Measurements from ENCODE around the gene IL16.
"Not testable (repeated sequence)": the region's sequence is repeated elsewhere in the genome, so short reads cannot be mapped to it uniquely, and the experiment has no call there.

Gene IL16

DNA sequence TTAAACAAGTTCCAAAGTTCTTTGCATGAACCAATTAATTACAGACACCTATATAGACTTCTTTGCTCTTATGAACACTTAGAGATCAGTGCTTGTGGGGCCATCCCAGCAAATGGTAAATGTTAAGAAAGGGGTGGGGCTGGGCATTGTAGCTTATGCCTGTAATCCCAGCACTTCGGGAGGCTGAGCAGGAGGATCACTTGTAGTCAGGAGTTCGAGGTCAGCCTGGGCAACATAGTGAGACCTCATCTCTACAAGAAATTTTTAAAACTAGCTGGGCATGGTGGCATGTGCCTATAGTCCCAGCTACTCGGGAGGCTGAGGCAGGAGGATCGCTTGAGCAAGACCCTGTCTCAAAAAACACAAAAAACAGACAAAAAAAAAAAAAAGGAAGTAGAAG, 146.7 kb downstream of the IL16 start:
- no peak overlapping the region for H3K9ac ChIP-seq (ENCODE audit: low read depth, low read length)
- H3K27me3 ChIP-seq (ENCODE audit: control insufficient read depth, insufficient read depth, low read length) = no peaks in the 10 kb centered on the region
- no peaks in the 10 kb centered on the region for H3K9me3 ChIP-seq (ENCODE audit: control insufficient read depth, insufficient read depth, low read length)
- H3K36me3 ChIP-seq (ENCODE audit: control insufficient read depth, insufficient read depth, low read length) = no peaks in the 10 kb centered on the region
- no peak overlapping the region for H3K4me3 ChIP-seq (ENCODE audit: low read depth, low read length)
- H3K4me1 ChIP-seq (ENCODE audit: control insufficient read depth, insufficient read depth, low read length) = no peaks in the 10 kb centered on the region
- H3K27ac ChIP-seq (ENCODE audit: low read depth, low read length) = no peak overlapping the region

GRCh38 chr15:81346611-81347010, 149.9 kb downstream of the IL16 start:
- Histone ChIP-seq H3K9me3 (ENCODE audit: control insufficient read depth, insufficient read depth, low read length) (no peaks in the 10 kb centered on the region), H3K9ac (ENCODE audit: low read depth, low read length) (no peak overlapping the region), H3K4me1 (ENCODE audit: control insufficient read depth, insufficient read depth, low read length) (no peaks in the 10 kb centered on the region), H3K4me3 (ENCODE audit: low read depth, low read length) (no peak overlapping the region), H3K27me3 (ENCODE audit: control insufficient read depth, insufficient read depth, low read length) (no peaks in the 10 kb centered on the region), H3K36me3 (ENCODE audit: control insufficient read depth, insufficient read depth, low read length) (no peaks in the 10 kb centered on the region), H3K27ac (ENCODE audit: low read depth, low read length) (no peak overlapping the region)

DNA sequence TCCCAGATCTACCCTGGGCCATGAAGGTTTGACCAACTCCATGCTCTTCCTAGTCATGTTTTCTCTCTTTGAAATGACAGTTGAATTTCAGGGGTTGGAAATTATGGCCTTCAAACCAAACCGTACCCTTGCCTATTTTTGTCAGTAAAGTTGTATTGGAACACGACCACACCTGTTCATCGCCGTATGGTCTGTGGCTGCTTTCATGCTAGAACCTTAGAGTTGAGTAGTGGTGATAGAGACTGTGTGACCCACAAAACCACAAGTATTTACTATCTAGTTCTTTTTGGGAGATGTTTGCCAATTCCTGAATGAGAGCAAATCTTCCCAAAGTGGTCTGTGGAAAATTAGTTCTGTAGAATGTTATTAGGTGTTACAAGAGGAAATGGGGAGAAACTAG, 151.2 kb downstream of the IL16 start:
- no peaks in the 10 kb centered on the region for H3K36me3 ChIP-seq (ENCODE audit: control insufficient read depth, insufficient read depth, low read length)
- no peaks in the 10 kb centered on the region for H3K27me3 ChIP-seq (ENCODE audit: control insufficient read depth, insufficient read depth, low read length)
- H3K4me1 ChIP-seq (ENCODE audit: control insufficient read depth, insufficient read depth, low read length) = no peaks in the 10 kb centered on the region
- no peak overlapping the region for H3K4me3 ChIP-seq (ENCODE audit: low read depth, low read length)
- no peak overlapping the region for H3K27ac ChIP-seq (ENCODE audit: low read depth, low read length)
- H3K9me3 ChIP-seq (ENCODE audit: control insufficient read depth, insufficient read depth, low read length) = no peaks in the 10 kb centered on the region
- H3K9ac ChIP-seq (ENCODE audit: low read depth, low read length) = no peak overlapping the region

DNA sequence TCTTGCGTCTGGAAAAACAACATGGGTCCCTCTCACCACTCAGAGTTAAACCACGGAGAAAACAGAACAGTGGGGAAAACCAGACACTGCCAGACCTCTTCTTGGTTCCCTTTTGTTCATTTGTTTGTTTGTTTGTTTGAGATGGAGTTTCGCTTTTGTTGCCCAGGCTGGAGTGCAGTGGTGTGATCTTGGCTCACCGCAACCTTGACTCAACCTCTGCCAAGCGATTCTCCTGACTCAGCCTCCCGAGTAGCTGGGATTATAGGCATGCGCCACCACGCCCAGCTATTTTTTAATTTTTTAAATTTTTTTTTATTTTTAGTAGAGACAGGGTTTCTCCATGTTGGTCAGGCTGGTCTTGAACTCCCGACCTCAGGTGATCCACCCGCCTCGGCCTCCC, 152.0 kb downstream of the IL16 start:
- H3K27ac ChIP-seq (ENCODE audit: low read depth, low read length); H3K4me3 ChIP-seq (ENCODE audit: low read depth, low read length); H3K9ac ChIP-seq (ENCODE audit: low read depth, low read length): not testable (repeated sequence)

GRCh38 chr15:81349271-81349670, 152.6 kb downstream of the IL16 start:
- Histone ChIP-seq H3K4me1 (ENCODE audit: control insufficient read depth, insufficient read depth, low read length) (no peaks in the 10 kb centered on the region), H3K27ac (ENCODE audit: low read depth, low read length) (no peak overlapping the region), H3K36me3 (ENCODE audit: control insufficient read depth, insufficient read depth, low read length) (no peaks in the 10 kb centered on the region), H3K27me3 (ENCODE audit: control insufficient read depth, insufficient read depth, low read length) (no peaks in the 10 kb centered on the region), H3K4me3 (ENCODE audit: low read depth, low read length) (no peak overlapping the region), H3K9ac (ENCODE audit: low read depth, low read length) (no peak overlapping the region), H3K9me3 (ENCODE audit: control insufficient read depth, insufficient read depth, low read length) (no peaks in the 10 kb centered on the region)

More for the DNA sequence above, 152.0 kb downstream of the IL16 start:
- not testable (repeated sequence) for H3K4me1 ChIP-seq (ENCODE audit: control insufficient read depth, insufficient read depth, low read length); H3K36me3 ChIP-seq (ENCODE audit: control insufficient read depth, insufficient read depth, low read length); H3K27me3 ChIP-seq (ENCODE audit: control insufficient read depth, insufficient read depth, low read length); H3K9me3 ChIP-seq (ENCODE audit: control insufficient read depth, insufficient read depth, low read length)

DNA sequence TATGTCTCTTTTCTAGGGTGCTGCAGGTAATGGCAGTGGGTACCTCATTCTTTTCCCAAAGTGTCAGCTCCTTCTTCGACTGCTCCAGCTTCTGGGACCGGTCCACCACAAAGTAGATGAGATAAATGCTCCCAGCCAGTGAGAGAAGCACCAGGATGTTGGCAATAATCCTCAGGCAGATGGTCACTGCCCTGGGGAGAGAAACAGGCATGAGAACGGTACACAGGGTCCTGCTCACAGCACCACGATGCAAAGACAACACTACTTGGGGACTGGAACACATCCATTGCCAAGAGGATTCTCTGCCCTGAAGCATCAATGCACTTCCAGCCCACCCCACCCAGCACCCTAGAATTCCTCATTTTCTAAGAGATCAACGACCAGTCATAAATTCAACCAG, 155.0 kb downstream of the IL16 start:
- Histone ChIP-seq H3K4me3 (ENCODE audit: low read depth, low read length) (no peak overlapping the region), H3K4me1 (ENCODE audit: control insufficient read depth, insufficient read depth, low read length) (peaks cover 6% of the 10 kb centered on the region), H3K9me3 (ENCODE audit: control insufficient read depth, insufficient read depth, low read length) (no peaks in the 10 kb centered on the region), H3K27ac (ENCODE audit: low read depth, low read length) (no peak overlapping the region), H3K36me3 (ENCODE audit: control insufficient read depth, insufficient read depth, low read length) (no peaks in the 10 kb centered on the region), H3K9ac (ENCODE audit: low read depth, low read length) (no peak overlapping the region), H3K27me3 (ENCODE audit: control insufficient read depth, insufficient read depth, low read length) (no peaks in the 10 kb centered on the region)

DNA sequence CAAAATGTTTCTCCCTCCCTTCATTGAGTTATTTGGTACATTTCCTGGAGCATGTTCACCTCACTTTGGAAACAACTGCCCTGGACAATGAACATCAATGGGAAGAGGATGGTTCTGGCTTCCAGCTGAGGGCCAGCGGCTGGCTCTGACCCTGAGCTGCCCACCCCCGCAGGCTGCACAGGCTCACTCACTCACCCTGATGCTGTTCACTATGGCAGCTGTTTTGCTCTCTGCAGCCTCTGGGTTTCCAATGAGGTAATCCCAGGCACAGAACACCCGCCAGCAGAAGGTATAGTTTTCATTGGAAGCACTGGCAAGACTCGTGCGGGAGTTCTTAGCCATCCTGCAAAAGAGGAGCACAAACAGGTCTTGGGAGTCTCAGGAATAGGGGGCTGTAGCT, 159.6 kb downstream of the IL16 start:
- Histone ChIP-seq H3K9me3 (ENCODE audit: control insufficient read depth, insufficient read depth, low read length) (no peaks in the 10 kb centered on the region), H3K27ac (ENCODE audit: low read depth, low read length) (no peak overlapping the region), H3K4me3 (ENCODE audit: low read depth, low read length) (no peak overlapping the region), H3K27me3 (ENCODE audit: control insufficient read depth, insufficient read depth, low read length) (no peaks in the 10 kb centered on the region), H3K4me1 (ENCODE audit: control insufficient read depth, insufficient read depth, low read length) (peaks cover 12% of the 10 kb centered on the region), H3K9ac (ENCODE audit: low read depth, low read length) (no peak overlapping the region), H3K36me3 (ENCODE audit: control insufficient read depth, insufficient read depth, low read length) (no peaks in the 10 kb centered on the region)

DNA sequence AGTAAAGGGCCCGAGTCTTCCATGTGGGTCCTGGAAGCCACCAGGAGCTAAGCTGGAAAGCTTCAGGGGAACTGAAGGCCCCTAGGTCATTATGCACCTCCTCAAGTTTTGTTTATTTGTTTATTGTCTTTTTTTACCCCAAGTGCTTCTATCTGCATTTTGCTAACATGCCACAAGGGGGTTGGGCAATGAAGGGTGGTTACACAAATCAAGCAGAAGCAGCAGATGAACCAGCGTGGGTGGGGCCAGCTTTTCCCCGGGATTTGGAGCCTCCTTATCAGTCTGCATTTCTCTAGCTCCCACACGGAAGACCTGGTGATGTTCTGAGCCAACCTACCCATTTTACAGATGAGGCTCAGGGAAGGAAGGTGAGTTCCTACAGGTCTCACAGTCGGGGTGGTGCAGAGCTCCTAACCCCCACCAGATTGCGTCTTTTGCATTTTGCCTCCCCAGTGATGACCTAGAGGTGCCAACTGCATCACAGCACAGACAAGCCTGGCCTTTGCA, 160.6 kb downstream of the IL16 start:
- peaks cover 12% of the 10 kb centered on the region for H3K4me1 ChIP-seq (ENCODE audit: control insufficient read depth, insufficient read depth, low read length)
- H3K9ac ChIP-seq (ENCODE audit: low read depth, low read length) = no peak overlapping the region
- no peaks in the 10 kb centered on the region for H3K27me3 ChIP-seq (ENCODE audit: control insufficient read depth, insufficient read depth, low read length)
- no peaks in the 10 kb centered on the region for H3K36me3 ChIP-seq (ENCODE audit: control insufficient read depth, insufficient read depth, low read length)
- H3K9me3 ChIP-seq (ENCODE audit: control insufficient read depth, insufficient read depth, low read length) = no peaks in the 10 kb centered on the region
- no peak overlapping the region for H3K27ac ChIP-seq (ENCODE audit: low read depth, low read length)
- no peak overlapping the region for H3K4me3 ChIP-seq (ENCODE audit: low read depth, low read length)

GRCh38 chr15:81358248-81358647, 161.6 kb downstream of the IL16 start:
- Histone ChIP-seq H3K9ac (ENCODE audit: low read depth, low read length) (no peak overlapping the region), H3K27ac (ENCODE audit: low read depth, low read length) (no peak overlapping the region), H3K36me3 (ENCODE audit: control insufficient read depth, insufficient read depth, low read length) (no peaks in the 10 kb centered on the region), H3K4me1 (ENCODE audit: control insufficient read depth, insufficient read depth, low read length) (peaks cover 12% of the 10 kb centered on the region), H3K4me3 (ENCODE audit: low read depth, low read length) (no peak overlapping the region), H3K9me3 (ENCODE audit: control insufficient read depth, insufficient read depth, low read length) (no peaks in the 10 kb centered on the region), H3K27me3 (ENCODE audit: control insufficient read depth, insufficient read depth, low read length) (no peaks in the 10 kb centered on the region)

DNA sequence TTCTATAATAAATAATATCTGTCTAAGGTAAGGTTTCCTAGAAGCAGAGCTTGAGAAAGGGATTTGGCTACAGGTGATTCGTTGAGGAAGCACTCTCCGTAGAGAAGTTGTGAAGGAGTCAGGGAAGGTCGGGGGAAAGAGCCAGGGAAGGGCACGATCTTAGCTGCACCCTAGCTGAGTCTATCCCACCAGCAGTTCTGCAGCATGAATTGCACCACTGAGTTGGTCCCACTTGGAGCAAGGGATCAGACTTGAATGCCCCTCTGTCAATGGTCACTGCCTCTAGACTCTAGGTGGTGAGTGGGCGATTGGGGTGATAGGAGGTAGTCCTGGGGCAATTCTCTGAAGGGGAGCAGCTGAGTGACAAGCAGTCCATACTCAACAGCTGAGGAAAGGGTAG, 163.8 kb downstream of the IL16 start:
- peaks cover 12% of the 10 kb centered on the region for H3K4me1 ChIP-seq (ENCODE audit: control insufficient read depth, insufficient read depth, low read length)
- no peak overlapping the region for H3K9ac ChIP-seq (ENCODE audit: low read depth, low read length)
- no peaks in the 10 kb centered on the region for H3K36me3 ChIP-seq (ENCODE audit: control insufficient read depth, insufficient read depth, low read length)
- H3K27ac ChIP-seq (ENCODE audit: low read depth, low read length) = no peak overlapping the region
- no peaks in the 10 kb centered on the region for H3K9me3 ChIP-seq (ENCODE audit: control insufficient read depth, insufficient read depth, low read length)
- H3K27me3 ChIP-seq (ENCODE audit: control insufficient read depth, insufficient read depth, low read length) = no peaks in the 10 kb centered on the region
- no peak overlapping the region for H3K4me3 ChIP-seq (ENCODE audit: low read depth, low read length)

DNA sequence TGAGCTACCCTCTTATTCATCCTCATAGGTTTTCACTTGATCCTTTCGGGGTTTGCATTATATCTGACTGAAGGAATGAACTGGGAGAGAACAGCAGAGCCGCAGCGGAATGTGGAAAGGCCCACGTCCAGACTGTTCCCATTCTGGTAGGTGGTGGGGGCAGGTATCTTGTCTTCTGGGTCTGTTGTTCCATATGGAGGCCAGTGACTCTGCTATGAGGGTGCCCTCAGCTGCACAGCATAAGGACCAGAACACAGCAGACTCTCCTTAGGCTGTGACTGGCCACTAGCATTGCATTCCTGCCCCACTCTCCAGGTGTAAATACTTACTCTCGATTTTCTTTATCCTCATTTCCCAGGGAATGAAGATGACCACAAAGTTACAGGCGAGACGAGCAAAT, 165.2 kb downstream of the IL16 start:
- no peak overlapping the region for H3K27ac ChIP-seq (ENCODE audit: low read depth, low read length)
- H3K36me3 ChIP-seq (ENCODE audit: control insufficient read depth, insufficient read depth, low read length) = no peaks in the 10 kb centered on the region
- H3K27me3 ChIP-seq (ENCODE audit: control insufficient read depth, insufficient read depth, low read length) = no peaks in the 10 kb centered on the region
- H3K9me3 ChIP-seq (ENCODE audit: control insufficient read depth, insufficient read depth, low read length) = no peaks in the 10 kb centered on the region
- H3K9ac ChIP-seq (ENCODE audit: low read depth, low read length) = no peak overlapping the region
- H3K4me3 ChIP-seq (ENCODE audit: low read depth, low read length) = no peak overlapping the region
- peaks cover 3% of the 10 kb centered on the region; the same call in 1 of the 2 replicates for H3K4me1 ChIP-seq (ENCODE audit: control insufficient read depth, insufficient read depth, low read length)

- no peak overlapping the region for H3K4me3 ChIP-seq (ENCODE audit: low read depth, low read length)
- H3K27me3 ChIP-seq (ENCODE audit: control insufficient read depth, insufficient read depth, low read length) = no peaks in the 10 kb centered on the region
- no peaks in the 10 kb centered on the region for H3K4me1 ChIP-seq (ENCODE audit: control insufficient read depth, insufficient read depth, low read length)
- H3K9me3 ChIP-seq (ENCODE audit: control insufficient read depth, insufficient read depth, low read length) = no peaks in the 10 kb centered on the region
- no peak overlapping the region for H3K9ac ChIP-seq (ENCODE audit: low read depth, low read length)
- no peak overlapping the region for H3K27ac ChIP-seq (ENCODE audit: low read depth, low read length)
- no peaks in the 10 kb centered on the region for H3K36me3 ChIP-seq (ENCODE audit: control insufficient read depth, insufficient read depth, low read length)
These were observed 166.1 kb downstream of the IL16 start for GRCh38 chr15:81362790-81363189.
